Frontal cortex (tissue), 4 donors: ENCODE results near the gene TRPM4. TPM values are rescaled to one million over a fixed set of nuclear protein-coding genes. Genes with fewer than 3 reads are reported as not detected.
"Not testable (repeated sequence)": the region's sequence is repeated elsewhere in the genome, so short reads cannot be mapped to it uniquely, and the experiment has no call there.

ENCODE experiments used
- DNase-seq, 2 donors: peaks; one replicate each; pipeline ENCODE4 v3.0.0; 2012; ENCODE audit warnings: low spot score in 2 of 2
- FAIRE-seq: peaks from 2 replicates; lab custom pipeline; 2012; peaks lifted over from hg19 to GRCh38; lab: Jason Lieb, UNC
- total RNA-seq: library from RNA; depleted of rRNA; stranded (reverse); fragments of >200 nt; gene quantifications from one replicate; pipeline ENCODE4 v1.2.3, GENCODE V29; 2014
- donor health status: control.
- donor health status: control.
- donor health status: control.

TRPM4 gene
- total RNA-seq = 4.1 TPM

- no peak for FAIRE-seq
- DNase-seq = peak; percentile 71 to 85
Measured at GRCh38 chr19:49157445-49158224, at the start of gene TRPM4. Gene TRPM4 (plus strand): TSS chr19:49157792. CDS start chr19:49157867, 75 bp downstream.

DNA sequence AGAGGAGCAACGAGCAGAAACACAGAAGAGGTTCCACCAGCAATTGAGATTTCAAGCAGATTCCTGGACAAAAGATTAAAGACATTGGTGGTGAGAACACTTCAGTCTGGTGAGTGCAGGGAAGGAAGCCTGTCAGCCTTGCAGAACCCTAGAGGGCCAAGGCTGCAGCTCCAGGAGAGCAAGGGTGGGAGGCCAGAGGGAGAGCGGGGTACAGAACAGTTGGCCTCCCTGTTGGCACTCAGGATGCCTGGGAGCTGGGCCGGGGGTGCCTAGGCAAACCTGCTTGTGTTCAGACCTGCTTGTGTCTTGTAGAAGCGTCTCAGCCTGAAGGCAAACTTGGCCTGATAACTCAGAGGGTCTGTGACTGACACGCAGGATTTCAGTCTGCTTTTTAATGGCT is 48.5 kb upstream of the TRPM4 start:
- DNase-seq (no peak), FAIRE-seq (no peak)

- DNase-seq = no peak
- FAIRE-seq = no peak
Measured at GRCh38 chr19:49109569-49110233, 47.9 kb upstream of the TRPM4 start.

GRCh38 chr19:49110567-49110966 is 47.0 kb upstream of the TRPM4 start:
- DNase-seq = no peak
- FAIRE-seq = no peak

- no peak for FAIRE-seq
Measured at GRCh38 chr19:49111218-49111998, 46.2 kb upstream of the TRPM4 start.

GRCh38 chr19:49113762-49114629 is 43.6 kb upstream of the TRPM4 start, which contains the start of gene LIN7B:
Gene LIN7B (plus strand): TSS chr19:49114370. CDS start chr19:49114405, 35 bp downstream.
- FAIRE-seq (no peak), DNase-seq (peak; percentile 90 to 95)

More at GRCh38 chr19:49111218-49111998, 46.2 kb upstream of the TRPM4 start:
- DNase-seq = no peak

DNA sequence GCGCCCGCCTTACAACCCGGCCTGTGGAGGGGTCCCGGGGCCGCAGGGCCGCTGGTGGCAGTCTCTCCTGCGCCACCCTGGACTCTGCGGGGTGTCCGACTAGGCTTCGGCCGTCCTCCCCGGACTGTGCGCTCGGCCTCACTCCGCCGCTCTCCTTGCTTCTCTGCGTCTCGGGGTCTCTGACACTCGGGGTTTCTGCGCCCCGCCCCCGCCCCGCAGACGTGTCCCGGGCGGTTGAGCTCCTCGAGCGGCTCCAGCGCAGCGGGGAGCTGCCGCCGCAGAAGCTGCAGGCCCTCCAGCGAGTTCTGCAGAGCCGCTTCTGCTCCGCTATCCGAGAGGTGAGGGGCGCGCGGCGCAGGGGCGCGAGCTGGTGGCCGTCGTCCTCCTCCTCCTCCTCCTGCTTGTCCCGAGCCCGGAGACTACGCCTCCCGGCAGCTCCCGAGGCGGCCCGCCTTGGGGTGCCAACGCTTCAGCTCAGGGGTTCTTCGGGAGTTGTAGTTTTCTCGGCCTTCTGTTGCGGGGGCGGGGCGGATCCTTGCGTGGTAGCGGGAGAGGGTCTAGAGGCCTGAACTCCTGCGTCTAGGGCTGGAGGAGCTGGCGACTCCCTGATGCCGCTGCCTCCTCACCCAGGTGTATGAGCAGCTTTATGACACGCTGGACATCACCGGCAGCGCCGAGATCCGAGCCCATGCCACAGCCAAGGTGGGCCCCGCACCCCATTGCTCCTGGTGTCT is 42.8 kb upstream of the TRPM4 start:
- DNase-seq (peak; percentile 63 to 81), FAIRE-seq (no peak)

DNA sequence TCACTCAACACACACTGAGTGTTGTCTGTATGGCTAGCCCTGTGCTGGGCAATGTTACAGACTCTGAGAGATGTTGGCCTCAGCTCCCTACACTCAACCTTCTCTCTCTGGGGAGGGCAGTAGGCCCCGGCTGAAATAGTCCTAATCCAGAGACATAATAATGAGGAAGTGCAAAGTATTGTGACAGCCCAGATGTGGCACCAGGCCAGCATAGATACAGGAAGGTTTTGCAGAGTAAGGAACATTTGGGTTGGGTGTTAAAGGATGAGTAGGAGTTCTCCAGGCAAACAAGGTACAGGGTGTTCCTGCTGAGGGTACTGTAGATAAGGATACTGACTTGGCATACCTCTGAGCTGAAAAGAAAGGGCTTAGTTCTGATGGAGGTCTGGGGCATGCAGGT is 41.0 kb upstream of the TRPM4 start:
- DNase-seq (no peak), FAIRE-seq (no peak)

DNA sequence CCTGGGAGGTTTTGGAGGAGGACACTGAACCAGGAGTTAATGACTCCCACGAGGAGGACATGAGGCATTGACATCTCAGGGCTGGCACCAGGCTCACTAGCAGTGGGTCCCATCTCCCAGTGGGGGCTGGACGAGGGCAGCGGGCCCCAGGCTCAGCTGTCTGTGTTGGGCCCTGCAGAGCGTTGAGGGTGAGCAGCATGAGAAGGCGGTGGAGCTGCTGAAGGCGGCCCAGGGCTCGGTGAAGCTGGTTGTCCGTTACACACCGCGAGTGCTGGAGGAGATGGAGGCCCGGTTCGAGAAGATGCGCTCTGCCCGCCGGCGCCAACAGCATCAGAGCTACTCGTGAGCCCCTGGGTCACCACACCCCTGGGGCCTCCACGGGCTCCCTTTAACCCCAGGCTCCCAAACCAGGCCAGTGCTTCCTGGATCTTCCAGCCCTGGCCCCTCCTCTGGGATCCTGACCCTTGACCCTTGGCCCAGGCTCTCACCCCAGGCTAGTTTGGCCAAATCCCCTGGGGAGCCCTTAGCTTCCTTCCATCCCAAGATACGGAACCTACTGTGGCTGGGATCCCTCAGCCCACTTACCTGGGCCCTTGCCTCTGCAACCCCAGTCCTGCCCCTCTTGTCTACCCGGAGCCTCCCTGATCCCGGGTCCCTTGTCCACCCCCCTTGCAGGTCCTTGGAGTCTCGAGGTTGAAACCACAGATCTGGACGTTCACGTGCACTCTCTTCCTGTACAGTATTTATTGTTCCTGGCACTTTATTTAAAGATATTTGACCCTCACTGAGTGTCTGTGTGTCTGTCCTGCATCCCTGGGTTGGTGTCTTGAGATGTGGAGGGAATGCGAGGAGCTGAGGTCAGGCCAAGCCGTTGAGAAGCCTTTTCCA is 39.7 kb upstream of the TRPM4 start:
- FAIRE-seq = no peak
- no peak for DNase-seq

GRCh38 chr19:49118565-49119410 is 38.8 kb upstream of the TRPM4 start, which contains the start of gene C19orf73:
Gene C19orf73 (minus strand): TSS chr19:49119143. CDS start chr19:49119022, 121 bp downstream.
- DNase-seq (peak; percentile 99 to 100), FAIRE-seq (no peak)

DNA sequence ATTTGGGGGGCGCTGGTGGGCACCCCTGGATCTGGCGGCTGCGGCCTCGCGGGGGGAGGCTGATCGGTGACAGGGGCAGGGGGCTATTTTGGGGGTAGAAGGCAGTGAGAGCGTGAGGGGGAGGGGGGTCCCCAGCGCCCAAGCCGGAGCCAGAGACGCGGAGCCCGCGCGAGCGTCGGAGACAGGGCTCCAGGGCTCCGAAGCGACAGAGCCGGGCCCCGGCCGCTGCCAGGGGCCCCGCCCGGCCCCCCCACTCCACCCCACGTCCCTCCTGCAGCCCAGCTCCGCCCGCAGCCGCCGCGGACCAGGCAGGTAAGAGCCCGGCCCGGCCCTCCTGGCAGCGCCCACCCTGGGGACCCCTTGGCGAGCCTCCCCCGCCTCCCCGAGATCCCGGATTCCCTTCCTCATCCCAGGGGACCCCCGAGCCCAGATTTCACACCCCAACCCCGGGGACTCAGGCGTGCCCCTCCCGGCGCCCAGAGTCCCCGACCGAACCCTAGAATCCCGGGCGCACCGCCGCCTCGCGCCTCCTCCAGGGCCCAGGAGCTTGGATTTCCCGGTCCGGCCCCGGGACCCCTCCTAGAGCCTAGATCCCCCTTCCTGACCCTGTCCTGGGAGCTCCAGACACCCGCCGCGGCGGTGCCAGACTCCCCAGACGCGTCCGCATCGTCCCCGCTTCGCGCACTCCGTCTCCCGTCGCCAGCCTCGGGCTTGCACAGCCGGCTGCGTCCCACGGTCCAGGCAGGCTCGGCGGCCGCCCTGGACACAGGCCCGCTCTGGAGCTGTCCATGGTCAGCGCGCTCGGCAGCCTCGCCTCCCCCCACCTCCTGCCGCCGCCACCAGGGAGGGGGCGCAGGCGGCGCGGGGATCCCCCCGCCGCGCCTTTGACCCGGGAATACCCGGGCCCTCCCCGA is 37.9 kb upstream of the TRPM4 start, which contains the start of gene PPFIA3:
TSS of gene PPFIA3 (plus strand) at position 134 of the 914 bp plus-strand sequence. CDS start 8,330 bp downstream, outside the sequence.
- FAIRE-seq (no peak), DNase-seq (peak; percentile 66 to 75)

- DNase-seq = no peak
- no peak for FAIRE-seq
Measured at GRCh38 chr19:49120325-49120683, 37.3 kb upstream of the TRPM4 start.

DNA sequence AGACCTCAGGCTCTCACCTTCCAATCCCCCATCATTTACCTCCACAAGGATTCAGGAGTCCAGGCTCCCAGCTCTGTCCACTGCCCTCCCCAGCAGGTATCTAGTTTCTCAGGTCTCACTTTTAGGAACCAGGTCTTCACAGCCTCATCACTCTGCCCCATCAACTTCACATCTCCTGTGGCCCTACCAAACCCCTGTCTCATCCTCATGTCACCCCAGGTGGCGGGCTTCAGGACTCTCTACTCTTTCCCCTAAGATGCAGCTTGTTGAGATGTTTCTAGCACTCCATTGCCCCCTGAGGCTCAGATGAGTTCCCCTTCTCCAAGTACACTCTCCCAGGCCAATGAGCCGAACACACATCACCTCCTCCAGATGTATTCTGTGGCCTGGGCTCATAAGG is 36.7 kb upstream of the TRPM4 start:
- DNase-seq (no peak), FAIRE-seq (no peak)

- not testable (repeated sequence) for FAIRE-seq
Measured at GRCh38 chr19:49121841-49122240, 35.8 kb upstream of the TRPM4 start.

DNA sequence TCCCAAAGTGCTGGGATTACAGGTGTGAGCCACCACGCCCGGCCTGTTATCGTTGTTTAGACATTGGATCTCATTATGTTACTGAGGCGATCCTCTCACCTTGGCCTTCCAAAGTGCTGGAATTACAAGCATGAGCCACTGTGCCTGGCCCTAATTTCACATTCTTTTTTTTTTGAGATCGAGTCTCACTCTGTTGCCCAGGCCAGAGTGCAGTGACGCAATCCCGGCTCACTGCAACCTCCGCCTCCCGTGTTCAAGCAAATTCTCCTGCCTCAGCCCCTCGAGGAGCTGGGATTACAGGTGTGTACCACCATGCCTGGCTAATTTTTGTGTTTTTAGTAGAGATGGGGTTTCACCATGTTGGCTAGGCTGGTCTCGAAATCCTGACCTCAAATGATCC is 34.3 kb upstream of the TRPM4 start:
- not testable (repeated sequence) for FAIRE-seq, DNase-seq

More at GRCh38 chr19:49121841-49122240, 35.8 kb upstream of the TRPM4 start:
- DNase-seq = not testable (repeated sequence)
